ENCODE measurements around the gene CCDC9.

- TF ChIP-seq CTCF (IDR thresholded peaks at IDR 0.05; ENCODE audit: low read depth, low read length) (no peak), EZH2phosphoT487 (IDR thresholded peaks at IDR 0.05; ENCODE audit: low read depth) (no peak)
Measured at GRCh38 chr19:47274891-47275761, 18.8 kb downstream of the CCDC9 start.

Measured in OCI-LY3 (cell line).